Cardiac septum (tissue), 1 donor: Measurements from ENCODE around the gene PRDM2. TPM values are rescaled to one million over a fixed set of nuclear protein-coding genes. Genes with fewer than 3 reads are reported as not detected.
"Not testable (repeated sequence)": the region's sequence is repeated elsewhere in the genome, so short reads cannot be mapped to it uniquely, and the experiment has no call there.

Experiments used
- DNase-seq: peaks from one replicate; pipeline ENCODE4 v3.0.0-alpha.2; 2020; ENCODE audit warnings: low spot score
- intact Hi-C: fragments of 100-400 bp; cut with DNase I; formaldehyde crosslinking; loops from one replicate; pipeline ENCODE4 v1.14.0; 2022
- total RNA-seq: library from RNA; stranded (reverse); fragmentation: NEBNext Ultra II Directional; extraction: Animal tissue kit (Norgen Biotek cat#: 25700); gene quantifications from one replicate; pipeline ENCODE4 v1.2.1, GENCODE V29; 2021
- donor health status: DM: no; HTN: no; CAD: no.

PRDM2 gene
- total RNA-seq, 1 donor from 2014 or later = 44.5 TPM

- DNase-seq, intact Hi-C loops: not testable (repeated sequence)
Measured at GRCh38 chr1:13693094-13693493, 6.9 kb upstream of the PRDM2 start.

GRCh38 chr1:13694886-13695684 is 4.9 kb upstream of the PRDM2 start:
- DNase-seq = no peak
- intact Hi-C loops = no loop called here

GRCh38 chr1:13697738-13698137 is 2.2 kb upstream of the PRDM2 start:
- intact Hi-C loops = no loop called here
- DNase-seq = no peak

- intact Hi-C loops = no loop called here
- no peak for DNase-seq
Measured at GRCh38 chr1:13699510-13699909, 478 bp upstream of the PRDM2 start.

- peak; percentile 81 for DNase-seq
- intact Hi-C loops = loop anchor here (2.0 kb wide), 1 partner anchor 48 kb away; no protein-coding TSS in a partner anchor
Measured at GRCh38 chr1:13700521-13701270, 708 bp downstream of the PRDM2 start.

- DNase-seq = no peak
- intact Hi-C loops = loop anchor here (2.0 kb wide), 1 partner anchor 48 kb away; no protein-coding TSS in a partner anchor
Measured at GRCh38 chr1:13701271-13701640, 1.3 kb downstream of the PRDM2 start.

GRCh38 chr1:13702425-13703127 is 2.6 kb downstream of the PRDM2 start:
- no peak for DNase-seq
- intact Hi-C loops = no loop called here

DNA sequence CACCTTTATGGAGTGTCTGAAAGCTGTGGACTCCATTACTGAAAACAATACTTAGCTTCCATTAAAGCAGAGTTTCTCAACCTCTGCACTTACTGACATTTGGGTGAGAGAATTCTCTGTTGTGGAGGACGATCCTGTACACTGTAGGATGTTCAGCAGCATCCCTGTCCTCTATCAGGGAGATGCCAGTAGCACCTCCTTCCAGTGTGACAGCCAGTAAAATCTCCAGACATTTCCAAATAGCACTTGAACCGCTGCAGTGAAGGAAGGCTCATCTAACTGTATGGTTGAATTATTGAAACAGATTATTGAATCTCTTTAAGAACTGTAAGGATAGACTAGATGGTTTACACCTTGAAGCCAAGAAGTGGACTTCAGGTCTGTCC is 3.1 kb downstream of the PRDM2 start:
- intact Hi-C loops = no loop called here

DNA sequence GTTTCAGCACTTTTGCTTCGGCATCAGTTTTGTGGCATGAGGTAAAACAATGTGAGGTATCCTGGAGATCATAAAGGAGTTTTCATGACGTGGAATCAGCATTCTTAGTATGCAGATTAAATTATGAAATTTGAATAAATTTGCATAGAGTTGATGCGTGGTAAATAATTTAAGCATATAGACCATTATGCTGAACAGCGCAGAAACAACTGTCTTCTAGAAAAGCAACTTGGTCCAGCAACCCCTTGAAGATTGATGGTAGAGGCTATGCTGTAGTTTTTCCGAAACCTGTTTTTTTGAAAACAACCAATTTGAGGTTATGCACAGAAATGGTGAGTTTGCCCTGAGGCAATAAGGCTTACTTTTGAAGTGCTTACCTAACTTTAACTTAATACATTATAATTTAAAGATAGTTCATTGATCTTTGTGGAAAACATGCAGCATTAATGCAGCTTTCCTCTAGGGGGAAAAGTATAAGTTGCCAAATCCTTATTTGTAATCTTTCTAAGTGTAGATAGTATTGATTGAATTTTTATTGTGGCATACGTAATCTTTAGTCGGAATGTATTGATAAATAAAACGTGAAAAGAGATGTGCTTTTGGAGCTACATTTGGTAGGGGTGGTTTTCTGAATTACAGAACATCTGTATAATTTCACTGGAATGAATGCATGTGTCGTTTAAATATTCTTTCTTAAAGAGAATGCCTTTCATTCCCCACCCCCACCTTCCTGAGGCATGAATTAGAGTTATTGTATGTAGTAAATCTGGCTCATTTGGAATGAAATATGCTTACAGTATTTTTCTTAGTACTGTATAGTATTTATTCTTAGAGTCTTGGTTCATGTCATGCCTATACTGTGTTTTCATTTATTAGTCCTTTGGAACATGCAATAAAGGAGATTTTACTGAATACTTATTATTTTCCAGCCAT is 3.8 kb downstream of the PRDM2 start:
- intact Hi-C loops = no loop called here
- no peak for DNase-seq

More for the DNA sequence above, 3.1 kb downstream of the PRDM2 start:
- DNase-seq = no peak

DNA sequence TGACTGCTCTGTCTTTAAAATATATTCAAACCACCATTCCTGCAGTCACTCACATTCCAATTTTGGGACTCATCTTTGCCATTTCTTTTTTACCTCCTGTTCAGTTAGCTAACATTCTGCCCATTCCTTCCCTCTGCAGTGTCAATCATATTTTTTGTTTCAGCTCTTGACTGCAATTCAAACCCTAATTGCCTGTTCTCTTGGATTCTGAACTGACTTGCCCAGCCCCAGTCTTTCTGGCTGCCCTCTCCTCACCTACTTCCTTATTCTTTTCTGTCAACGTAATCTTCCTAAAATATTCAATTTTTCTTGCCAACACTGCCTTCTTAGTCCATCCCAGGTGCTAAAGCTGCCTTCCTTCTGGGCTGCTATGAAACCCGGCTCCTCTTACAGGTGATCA is 6.1 kb downstream of the PRDM2 start:
- intact Hi-C loops = no loop called here
- DNase-seq = no peak

DNA sequence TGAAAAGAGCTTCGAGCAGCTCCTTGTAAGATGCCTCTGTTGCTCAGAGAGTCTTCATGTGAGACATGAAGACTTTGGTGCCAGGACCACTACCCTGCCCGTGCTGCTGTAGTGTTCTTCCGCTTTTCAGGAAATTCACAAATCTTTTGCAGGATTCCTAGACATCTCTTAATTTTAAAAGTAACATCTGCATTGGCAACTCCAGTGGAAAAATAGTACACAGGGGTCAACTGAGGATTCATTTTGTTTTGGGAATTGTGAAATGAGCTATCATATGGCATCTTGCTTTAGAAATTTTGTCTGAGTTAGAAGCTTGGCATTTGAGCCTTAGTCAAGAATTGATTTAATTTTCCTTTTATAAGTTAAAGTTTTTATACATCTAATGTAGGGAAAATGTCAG is 7.2 kb downstream of the PRDM2 start:
- intact Hi-C loops = no loop called here

GRCh38 chr1:13708380-13708982 is 8.5 kb downstream of the PRDM2 start:
- no peak for DNase-seq
- intact Hi-C loops = no loop called here

More for the DNA sequence above, 7.2 kb downstream of the PRDM2 start:
- no peak for DNase-seq

DNA sequence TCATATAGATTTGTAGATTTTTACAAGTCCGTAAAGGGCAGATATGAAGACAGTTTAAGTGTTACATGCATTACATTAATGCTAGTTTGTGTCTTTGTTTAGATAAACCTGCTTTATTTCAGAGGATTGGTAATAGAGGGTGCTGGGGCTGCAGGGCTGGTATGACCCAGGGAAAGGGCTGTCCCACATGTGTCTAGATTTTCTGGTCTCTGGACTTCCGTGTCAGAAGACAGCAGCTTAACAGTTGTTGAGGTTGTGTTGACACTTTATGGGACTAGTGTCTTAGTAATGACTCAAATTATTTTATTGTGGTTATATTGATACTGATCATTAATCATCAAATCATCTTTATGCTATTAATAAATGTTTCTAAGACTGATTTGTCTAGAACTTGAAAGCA is 10.1 kb downstream of the PRDM2 start:
- intact Hi-C loops = no loop called here
- DNase-seq = no peak

- intact Hi-C loops = no loop called here
Measured at GRCh38 chr1:13714851-13715250, 14.9 kb downstream of the PRDM2 start.

GRCh38 chr1:13715616-13716287 is 15.8 kb downstream of the PRDM2 start:
- DNase-seq = not testable (repeated sequence)

More at GRCh38 chr1:13714851-13715250, 14.9 kb downstream of the PRDM2 start:
- DNase-seq = no peak

DNA sequence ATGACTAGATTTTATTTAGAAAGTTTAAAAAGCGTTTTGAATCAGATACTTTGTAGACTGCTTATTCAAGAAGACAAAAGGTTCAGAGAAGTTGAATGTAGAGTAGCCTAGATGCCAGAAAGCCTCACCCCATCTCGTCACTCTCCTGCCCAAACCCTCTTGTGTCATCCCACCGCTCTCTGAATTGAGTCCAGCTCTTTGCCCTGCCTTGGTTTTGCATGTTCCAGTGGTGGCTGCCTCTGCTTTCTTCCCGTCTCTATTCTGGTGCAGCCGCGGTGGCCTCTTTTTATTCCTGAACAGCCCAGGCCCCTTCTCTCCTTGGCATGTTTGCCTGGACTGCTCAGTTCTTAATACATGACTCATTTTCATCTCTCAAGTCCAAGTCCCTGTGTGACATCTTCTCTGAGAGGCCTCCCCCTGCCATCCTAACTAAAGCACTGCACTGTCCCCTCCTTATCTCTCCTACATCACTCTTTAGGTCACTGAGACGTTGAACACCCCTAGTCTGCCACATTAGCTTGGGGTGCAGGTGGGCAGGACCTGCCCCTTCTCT is 22.9 kb downstream of the PRDM2 start:
- intact Hi-C loops = no loop called here
- DNase-seq = no peak

More at GRCh38 chr1:13715616-13716287, 15.8 kb downstream of the PRDM2 start:
- intact Hi-C loops = not testable (repeated sequence)

- intact Hi-C loops = no loop called here
- peak; percentile 77 for DNase-seq
Measured at GRCh38 chr1:13723810-13724209, 23.8 kb downstream of the PRDM2 start.

DNA sequence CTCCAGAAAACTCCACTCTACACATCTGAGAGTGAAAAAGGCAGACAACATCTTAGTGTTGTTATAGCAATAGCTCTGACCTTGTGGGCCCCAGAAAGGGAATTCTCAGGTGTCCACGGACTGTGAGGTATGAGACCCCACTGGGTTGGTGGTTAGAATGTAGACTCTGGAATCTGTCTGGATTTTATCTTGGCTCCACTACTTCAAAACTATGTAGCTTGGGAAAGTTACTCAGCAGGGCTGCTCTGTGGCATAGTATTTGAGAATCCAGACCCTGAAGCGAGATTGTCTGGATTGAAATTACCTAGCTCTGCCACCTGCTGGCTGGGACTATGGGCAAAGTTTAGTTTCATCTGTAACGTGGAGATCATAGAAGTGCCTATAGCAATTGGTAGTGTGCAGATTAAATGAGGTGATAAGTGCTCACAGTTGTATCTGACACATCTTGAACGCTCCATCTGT is 25.8 kb downstream of the PRDM2 start:
- no peak for DNase-seq
- intact Hi-C loops = no loop called here
